GM21619 (cell line): ENCODE results near the gene PKP4.

Experiments
- ATAC-seq: cut with Tn5 transposase; IDR thresholded peaks from one replicate; pipeline ENCODE4 v1.9.1; 2021; ENCODE audit not compliant: unreplicated experiment

PKP4 gene

DNA sequence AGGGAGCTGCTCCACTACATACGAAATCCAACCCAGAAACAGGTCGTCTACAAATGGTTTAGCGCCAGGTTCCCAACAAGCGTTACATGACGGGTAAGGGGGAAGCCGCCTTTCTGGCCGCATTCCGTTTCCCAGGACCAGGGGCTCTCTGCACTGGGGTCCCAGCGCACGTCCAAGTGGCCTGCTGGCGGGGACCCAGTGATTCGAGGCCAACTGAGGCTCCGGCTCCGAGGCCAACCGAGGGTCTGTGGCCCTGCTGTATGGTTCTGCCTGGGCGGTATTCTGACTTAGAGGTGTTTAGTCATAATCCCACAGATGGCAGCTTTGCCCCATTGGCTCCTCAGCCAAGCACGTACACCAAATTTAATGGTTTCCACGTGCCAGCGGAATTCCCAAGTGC lies 127.2 kb downstream of the PKP4 start:
- ATAC-seq = no peak

DNA sequence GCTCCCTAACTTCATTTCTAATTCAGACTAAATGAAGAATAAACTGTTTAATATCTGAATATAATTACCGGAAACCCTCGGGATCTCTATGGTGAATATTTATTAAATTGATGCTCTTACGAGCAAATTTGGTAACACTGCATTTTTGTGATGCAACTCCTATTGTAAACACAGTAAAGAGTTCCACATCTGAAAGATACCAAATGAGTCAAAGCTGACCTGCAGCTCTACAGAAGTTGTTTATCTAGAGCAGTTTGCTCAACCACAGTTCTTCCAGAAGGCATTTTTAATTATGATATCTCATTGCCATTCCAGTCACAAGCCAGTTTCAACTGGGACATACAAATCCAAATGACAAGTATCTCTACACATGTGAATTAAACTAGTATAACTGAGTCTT lies 129.7 kb downstream of the PKP4 start:
- ATAC-seq = no peak

DNA sequence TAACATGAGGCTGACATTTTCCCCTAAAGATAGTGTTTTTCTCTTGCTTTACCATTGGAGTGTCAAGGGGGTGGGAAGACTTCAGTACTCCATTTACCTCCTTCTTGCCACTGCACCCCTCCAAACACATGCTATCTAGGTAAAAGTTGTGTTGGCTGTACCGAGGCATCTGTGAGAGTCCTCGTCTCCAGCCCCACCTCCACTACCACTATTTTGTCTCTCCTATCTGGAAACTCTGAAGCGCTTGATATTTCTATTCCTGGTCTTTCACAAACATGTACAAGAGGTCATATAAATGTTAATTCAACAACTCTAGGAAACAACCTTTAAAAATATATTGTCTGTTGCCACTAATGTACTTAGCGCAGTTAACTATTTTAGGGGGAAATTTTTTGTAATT lies 132.6 kb downstream of the PKP4 start:
- ATAC-seq = no peak

DNA sequence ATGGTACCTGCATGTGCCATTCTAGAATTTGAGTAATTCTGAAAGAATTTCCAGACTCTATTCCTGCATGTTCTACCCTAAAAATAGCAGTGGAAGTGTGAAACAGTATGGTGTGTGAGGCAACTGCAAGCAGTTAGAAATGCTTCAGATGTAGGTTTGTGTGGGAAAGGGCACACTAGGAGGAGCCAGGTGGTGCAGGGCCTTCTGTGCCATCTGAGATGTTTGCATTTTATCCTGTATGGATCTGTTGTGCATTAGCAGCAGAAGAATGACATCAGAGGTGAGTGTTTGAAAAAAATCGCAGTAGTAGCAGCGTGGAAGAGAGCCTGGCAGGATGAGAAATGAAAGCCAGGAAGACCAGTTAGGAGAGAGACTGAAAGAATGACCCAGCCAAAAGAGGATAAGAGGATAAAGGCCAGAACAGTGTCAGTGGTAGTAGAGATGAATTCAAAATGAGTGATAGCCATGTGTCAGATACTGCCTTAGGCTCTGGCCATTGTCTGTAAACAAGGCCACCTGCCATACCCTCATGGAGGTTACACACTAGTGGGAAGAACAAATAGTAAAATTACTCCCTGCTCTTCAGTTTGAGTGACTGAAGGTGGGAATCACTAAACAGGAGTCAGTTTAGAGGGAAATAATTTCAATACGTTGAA lies 142.2 kb downstream of the PKP4 start:
- ATAC-seq = no peak

DNA sequence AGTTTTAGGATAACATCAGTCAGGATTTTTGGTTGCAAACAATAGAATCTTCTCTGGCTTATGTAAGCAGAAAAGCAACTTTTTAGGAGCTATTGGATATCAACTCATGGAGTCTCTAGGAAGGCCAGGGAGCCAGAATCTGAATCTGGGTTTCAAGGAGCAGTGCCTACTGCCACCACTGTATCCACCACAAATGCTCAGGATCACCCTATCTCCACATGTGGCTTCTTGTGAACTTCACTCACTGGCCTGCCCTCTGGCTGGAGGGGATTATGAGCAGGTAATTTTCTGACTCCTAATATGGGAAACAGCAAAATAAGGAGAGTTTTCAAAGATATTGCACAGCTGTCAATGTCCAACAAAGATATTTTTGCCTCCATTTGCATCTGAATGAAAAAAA lies 142.9 kb downstream of the PKP4 start:
- ATAC-seq = no peak

DNA sequence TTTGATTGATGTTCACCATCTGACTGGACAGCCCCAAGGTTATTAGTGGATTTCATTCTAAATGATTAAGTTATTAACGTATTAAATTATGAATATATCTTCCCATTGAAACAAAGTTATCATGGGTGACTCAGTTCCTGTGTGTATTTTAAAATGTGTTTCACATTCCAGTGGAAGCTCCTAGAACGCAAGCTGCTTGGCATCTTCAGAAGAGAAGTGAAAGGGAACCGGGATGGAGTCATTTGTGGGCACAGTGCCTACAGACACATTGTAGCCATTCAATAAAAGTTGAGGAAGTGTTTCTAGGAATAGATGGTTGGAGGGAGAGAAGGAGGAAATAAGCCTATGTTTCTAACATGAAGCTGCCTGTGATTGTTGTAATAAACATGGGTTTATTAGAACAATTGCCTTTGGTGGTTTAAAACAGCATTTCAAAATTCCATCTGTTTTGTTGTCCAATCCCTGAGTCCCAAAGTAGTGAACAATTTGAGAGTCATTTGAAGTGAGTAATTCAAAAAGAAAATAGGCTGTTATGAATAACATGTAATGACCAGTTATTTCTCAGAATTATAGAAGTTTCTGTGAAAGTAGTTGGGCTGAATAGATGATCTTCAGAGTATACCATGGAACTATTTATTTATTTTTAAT lies 143.5 kb downstream of the PKP4 start:
- no peak for ATAC-seq

DNA sequence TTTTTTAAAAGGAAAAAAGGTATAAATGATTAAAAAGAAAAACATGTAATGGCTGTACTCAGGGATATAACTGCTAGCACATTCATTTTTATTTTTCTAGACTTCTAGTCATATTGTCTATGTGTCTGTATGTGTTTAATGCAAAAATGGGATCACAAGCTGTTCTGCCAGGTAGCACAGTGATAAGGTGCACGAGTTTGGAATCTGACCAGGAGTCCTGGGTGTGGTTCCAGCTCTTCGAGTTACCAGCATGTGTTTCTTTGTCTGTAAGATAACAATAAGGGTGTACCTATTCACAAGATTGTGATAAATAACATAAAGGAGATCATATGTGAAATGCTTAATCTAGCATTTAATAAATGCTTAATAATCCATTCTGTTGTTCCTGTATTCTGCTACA lies 145.3 kb downstream of the PKP4 start:
- ATAC-seq = no peak

DNA sequence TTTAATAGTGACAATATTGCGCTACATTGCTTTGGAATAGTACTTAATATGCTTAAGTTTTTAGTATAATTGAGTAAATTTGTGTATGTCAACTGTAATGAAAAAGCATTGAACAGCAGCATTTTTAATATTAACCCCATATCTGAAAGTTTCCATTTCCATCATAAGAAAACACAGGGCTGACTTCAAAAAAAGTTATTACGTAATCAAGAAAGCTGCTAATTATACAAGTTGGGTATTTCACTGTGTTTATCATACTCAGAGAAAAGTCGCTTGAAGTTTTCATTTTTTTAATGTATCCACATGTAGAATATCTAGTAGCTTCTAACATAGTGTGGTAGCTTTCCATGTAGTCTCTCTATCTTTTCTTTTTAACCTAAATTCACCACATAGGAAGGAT lies 146.5 kb downstream of the PKP4 start:
- ATAC-seq = no peak

DNA sequence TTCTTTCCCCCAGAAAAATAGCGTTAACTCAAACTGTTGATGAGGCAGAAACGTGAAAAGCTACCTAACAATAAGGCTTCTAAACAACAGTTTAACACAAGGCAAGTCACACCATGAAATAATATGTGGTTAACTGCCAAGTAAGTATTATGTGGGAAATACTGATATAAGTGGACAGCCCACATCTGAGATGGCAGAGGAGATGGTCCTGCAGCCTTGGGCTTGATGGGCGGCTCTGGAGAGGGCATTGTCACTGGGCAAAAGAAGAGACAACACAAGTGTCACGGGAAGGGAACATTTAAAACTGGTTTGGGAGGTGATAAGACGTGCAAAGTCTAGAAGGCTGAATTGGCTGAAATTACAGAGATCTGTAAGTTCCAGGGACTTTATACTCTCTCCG lies 147.2 kb downstream of the PKP4 start:
- ATAC-seq = no peak

DNA sequence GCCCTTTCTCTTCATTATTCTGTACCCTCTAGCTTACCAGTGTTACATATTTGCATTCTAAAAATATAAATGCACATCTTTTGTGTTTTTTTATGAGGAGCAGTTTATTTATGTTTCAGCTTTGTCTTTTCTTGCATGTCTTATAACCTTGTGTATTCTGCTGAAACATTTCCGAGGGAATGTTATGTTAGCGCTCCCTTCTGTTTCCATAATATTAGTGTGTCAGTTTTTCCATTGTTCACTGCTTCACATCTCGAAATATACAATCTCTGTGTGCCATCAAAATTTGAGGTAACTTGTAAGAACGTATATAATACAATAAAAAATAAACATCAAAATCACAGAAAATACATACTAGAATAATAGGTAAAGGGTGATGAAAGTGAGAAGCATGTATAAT lies 153.3 kb downstream of the PKP4 start:
- ATAC-seq = no peak

DNA sequence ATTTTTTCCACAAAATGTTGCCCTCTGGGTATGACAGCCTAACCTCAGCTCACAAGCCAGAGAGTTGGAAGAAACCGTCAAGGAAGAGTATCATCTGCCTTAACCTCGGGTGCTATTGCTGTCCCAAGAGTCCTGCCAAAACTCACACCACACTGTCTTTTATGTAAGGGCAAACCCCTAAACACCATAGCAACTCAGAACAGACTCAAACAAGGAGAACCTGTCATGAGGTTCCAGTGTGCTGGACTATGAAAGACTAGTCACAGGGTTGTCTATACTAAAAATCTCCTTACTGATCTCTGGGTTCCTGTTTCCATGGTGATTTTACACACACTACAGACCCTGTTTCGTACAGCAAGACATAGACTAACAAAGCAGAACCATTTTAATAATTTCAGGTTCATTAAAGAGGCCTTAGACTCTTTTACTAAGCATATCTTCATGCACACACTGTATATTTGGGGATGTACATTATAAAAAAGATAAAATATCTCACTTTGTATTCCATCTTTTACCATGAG lies 159.8 kb downstream of the PKP4 start:
- no peak for ATAC-seq

DNA sequence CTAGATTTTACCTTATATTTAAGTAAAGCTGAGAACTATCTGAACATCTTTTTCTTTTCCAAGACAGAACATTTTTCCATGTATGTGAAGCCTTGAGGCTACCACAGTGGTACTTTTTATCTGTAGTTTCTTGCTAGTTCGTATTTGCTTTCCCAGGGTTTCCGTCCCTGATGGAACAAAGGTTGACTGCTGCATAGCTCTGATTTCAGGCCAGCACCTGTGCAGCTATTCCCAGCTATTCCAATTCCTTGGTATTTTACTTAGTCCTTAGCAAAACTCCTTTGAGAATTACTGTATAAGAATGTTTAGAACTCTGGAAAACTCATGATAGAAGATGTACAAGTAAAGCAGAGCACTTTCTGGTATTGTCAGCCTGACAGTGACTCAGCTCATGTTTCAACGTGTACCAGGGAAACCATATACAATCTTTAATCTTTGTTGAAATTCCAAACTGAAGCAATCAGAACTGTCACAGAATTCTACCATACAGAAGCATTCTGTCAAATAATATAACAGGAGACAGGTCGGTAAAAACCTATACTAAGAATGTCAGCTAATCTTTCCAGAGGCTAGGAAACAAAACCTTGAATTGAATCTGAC lies 162.2 kb downstream of the PKP4 start:
- ATAC-seq = no peak

DNA sequence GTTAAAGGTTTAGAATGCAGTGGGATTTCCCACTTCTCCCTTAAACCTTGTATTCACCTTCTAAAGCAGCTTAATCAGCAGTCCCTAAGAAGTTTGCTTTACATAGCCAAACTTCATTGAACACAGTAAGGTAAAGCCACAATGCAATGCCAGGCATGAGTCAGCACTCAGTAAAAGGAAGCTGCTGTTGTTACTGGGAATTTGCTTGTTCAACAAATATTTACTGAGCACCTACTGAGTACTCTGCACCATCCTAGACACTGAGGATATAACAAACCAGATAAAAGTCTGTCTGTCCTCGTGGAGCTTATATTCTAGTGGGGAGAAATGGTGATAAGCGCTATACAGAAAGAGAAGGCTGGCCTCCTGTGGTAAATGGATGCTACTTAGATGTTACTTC lies 162.7 kb downstream of the PKP4 start:
- ATAC-seq = peak; percentile 47

DNA sequence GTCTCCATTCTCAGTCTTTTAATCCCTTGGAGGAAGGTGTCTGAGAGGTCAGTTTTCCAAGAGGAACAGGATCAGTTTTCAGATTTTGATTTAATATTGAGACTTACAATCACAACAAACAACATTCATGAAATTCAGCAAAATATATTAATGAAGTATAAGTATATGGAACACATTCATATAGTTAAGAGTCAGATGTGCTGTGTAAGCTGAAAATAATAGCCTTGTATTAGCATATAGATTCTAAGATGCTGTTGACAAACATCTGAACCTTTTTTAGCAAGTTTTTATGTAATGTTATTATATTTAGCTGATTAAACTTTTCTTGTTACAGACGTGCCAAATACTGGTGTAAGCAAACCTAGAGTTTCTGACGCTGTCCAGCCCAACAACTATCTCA lies 163.9 kb downstream of the PKP4 start:
- no peak for ATAC-seq

DNA sequence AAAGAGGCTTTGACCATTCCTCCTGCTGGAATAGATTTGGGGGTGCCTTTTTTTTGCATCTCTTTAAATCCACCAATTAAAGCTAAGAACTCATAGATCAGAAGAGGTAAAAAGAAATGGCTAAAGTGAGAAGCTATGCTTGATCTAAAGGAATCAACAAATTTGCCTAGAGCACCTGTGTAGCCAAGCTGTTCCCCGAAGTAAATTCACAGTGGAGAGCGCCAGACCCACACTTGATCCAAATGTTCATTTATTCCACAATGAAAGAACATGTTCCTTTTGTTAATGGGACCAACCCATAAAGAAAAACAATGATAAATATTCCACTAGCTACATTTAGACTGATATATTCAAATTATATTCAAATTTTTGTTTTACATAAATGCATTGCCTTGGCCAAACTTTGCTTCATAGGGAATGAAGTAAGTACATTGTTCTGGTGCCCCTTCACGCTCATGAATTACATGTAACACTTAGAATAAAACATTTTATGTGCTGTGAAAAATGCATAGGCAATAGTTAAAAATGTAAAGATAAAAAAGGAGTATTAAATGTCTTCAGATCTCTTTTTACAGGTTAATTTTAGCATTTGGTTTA lies 167.4 kb downstream of the PKP4 start:
- no peak for ATAC-seq

DNA sequence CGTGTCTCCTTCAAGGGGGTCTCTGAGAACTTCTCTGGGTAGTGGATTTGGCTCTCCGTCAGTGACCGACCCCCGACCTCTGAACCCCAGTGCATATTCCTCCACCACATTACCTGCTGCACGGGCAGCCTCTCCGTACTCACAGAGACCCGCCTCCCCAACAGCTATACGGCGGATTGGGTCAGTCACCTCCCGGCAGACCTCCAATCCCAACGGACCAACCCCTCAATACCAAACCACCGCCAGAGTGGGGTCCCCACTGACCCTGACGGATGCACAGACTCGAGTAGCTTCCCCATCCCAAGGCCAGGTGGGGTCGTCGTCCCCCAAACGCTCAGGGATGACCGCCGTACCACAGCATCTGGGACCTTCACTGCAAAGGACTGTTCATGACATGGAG lies 168.2 kb downstream of the PKP4 start:
- ATAC-seq = no peak

DNA sequence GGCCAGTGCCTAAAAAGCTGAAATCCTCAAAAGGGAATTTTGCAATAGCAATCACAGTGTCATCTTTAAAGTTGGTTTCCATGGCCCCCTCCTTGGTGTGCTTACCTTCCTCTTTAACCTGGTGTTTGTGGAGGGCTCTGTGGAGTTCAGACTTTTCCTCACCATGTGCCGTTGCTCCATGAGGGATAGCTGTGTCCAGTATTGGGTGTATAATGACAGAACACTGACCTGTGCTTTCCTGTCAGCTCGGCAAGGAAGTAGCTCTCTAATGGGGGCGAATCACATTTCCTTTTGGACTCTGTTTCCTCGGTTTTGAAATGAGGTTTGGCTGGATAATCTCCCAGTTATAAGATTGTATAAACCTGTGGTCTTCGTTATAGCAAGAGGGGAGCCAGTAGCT lies 172.4 kb downstream of the PKP4 start:
- ATAC-seq = no peak

DNA sequence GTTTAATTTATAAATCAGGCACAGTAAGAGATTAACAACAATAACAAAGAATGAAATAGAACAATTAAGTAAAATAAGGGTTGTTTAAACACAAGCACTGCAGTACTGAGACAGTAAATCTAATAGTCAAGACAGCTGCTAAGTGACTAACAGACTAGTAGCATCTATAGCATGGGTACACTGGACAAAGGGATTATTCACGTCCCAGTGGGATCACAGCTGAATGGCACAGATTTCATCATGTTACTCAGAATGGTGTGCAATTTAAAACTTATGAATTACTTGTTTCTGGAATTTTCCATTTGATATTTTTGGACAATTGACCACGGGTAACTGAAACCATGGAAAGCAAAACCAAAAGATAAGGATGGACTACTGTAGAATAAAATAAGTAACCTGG lies 176.5 kb downstream of the PKP4 start:
- no peak for ATAC-seq

DNA sequence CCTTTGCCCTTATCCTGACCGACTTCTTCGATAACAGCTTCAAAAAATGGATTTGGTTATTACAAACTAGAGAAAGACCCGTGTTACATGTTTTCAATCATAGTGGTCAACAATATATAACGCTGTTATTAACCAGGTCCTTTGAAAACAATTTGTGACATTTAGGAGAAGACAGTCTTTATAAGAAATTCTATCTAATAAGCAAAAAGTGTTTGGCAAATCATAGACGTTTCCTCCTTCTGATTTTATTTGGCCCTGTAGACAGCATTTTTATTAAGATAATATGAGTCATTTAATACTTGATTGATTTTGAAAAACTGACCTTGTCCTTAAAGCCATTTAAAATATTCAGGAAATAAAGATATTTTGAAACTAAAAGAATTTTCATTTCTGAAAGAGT lies 177.9 kb downstream of the PKP4 start:
- ATAC-seq = no peak

DNA sequence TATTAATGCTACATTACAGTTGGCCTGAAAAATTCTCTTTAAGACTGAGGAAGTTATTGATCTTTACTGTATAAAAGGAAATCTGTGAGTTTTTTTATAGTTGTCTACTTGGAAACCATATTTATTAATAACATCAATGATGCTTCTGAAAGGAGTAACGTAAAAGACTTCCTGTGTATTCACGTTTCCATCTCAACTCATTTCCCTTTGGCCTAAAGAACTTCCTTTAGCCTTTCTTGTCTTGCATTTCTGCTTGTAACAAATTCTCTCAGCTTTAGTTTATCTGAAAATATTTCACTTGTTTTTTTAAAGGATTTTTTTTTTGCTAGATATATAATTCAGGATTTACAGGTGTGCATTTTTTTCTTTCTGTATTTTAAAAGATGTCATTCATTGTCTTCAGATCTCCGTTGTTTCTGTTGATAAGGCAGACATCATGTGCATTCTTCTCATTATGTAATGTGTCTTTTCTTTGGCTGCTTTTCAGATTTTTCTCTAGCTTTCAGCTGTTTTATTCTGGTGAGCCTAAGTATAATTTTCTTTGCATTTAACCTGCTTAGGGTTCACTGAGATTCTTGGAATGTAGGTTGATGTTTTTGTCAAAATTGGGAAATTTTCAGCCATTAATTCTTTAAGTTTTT lies 179.3 kb downstream of the PKP4 start:
- ATAC-seq = no peak

DNA sequence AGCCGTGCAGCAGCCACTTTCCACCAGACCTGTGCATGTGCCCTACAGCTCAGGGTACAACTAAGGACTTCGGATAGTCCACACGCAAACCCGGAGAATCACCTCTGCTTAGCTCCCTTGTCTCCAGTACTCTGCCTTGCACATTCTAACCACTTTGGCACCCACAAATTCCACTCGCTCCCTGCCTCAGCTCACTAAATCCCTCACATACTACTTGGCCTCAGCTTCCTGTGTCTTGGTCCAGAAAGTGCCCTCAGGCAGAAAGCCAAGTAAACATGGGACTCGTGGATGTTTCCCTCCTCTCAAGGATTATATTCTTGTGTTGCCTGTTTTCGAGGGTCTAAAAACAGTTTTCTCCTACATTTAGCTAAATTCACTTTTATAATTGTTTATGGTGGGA lies 180.6 kb downstream of the PKP4 start:
- ATAC-seq = no peak

DNA sequence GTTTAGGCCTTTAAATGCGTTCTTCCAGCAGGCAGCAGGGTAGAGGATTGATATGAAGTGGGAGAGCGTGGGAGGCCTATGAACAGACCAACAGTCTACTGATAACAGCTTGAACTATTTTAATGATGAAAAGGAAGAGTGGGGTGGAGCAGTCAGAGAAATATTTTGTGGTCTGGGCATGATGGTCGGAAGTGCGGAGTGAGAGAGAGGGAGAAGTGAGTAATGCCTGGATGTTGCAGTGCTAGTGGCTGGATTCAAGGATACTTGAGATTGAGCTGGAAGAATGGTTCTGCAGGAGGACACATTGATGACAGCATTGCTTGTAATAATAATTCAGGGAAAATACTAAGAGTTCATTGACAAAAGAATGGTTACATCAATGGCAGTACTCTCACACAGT lies 187.4 kb downstream of the PKP4 start:
- no peak for ATAC-seq
